Fibroblast of lung (primary cell): Measurements from ENCODE around the gene NR4A1.

Source experiments
- EZH2 ChIP-seq: IDR thresholded peaks from 2 replicates; pipeline ENCODE4 v1.5.1; 2012; ENCODE audit warnings: low read length, control low read depth, mild to moderate bottlenecking; ENCODE audit errors: missing control alignments
- TF ChIP-seq, protein P1 (sequence below), 2 donors: IDR thresholded peaks in 1 of 2; conservative IDR thresholded peaks in 1 of 2; 1 replicate in 1 of 2; 2 replicates in 1 of 2; pipeline ENCODE4 v1.5.1; 2011 to 2012; ENCODE audit warnings: low read length in 2 of 2, control low read depth in 1 of 2, inconsistent platforms in 1 of 2, low read depth in 1 of 2, mild to moderate bottlenecking in 1 of 2

DNA sequence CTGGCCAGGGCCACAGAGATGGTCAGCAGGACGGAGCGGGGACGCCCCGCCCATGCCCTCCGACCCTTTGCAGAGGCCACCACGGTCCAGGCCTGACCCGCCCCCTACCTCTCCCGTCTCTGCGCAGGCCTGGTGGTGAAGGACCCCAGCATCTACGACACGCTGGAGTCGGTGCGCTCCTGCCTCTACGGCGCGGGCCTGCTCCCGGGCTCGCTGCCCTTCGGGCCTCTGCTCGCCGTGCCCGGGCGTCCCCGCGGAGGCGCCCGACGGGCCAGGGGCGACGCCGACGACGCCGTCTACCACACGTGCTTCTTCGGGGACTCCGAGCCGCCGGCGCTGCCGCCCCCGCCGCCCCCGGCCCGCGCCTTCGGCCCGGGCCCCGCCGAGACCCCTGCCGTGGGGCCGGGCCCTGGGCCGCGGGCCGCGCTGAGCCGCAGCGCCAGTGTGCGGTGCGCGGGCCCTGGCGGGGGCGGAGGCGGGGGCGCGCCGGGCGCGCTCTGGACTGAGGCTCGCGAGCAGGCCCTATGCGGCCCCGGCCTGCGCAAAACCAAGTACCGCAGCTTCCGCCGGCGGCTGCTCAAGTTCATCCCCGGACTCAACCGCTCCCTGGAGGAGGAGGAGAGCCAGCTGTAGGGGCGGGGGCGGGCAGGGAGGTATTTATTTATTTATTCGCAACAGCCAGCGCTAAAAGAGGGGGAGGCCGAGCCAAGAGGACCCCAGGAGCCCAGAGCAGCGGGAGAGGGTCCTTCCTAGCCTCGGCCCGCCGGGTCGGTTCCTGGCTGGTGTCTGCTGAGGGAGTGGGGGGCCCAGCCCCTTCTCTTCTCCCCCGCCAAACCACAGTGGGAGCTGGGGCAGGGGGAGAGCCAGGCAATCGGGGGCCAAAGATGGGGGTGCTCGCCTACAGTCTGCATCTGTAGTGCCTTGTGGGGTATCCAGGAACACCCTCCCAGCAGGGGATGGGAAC, 36.4 kb upstream of the NR4A1 start:
- TF ChIP-seq, protein P1, sequence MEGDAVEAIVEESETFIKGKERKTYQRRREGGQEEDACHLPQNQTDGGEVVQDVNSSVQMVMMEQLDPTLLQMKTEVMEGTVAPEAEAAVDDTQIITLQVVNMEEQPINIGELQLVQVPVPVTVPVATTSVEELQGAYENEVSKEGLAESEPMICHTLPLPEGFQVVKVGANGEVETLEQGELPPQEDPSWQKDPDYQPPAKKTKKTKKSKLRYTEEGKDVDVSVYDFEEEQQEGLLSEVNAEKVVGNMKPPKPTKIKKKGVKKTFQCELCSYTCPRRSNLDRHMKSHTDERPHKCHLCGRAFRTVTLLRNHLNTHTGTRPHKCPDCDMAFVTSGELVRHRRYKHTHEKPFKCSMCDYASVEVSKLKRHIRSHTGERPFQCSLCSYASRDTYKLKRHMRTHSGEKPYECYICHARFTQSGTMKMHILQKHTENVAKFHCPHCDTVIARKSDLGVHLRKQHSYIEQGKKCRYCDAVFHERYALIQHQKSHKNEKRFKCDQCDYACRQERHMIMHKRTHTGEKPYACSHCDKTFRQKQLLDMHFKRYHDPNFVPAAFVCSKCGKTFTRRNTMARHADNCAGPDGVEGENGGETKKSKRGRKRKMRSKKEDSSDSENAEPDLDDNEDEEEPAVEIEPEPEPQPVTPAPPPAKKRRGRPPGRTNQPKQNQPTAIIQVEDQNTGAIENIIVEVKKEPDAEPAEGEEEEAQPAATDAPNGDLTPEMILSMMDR (conservative IDR thresholded peaks at IDR 0.05 in 1 of 2, IDR thresholded peaks at IDR 0.05 in 1 of 2; ENCODE audit: low read depth in 1 of 2, low read length in 2 of 2), result no peak
- TF ChIP-seq EZH2, result no peak
